ENCODE results near the gene TFRC. TPM values are rescaled to one million over a fixed set of nuclear protein-coding genes. Genes with fewer than 3 reads are reported as not detected.

Gene TFRC
- total RNA-seq, 1 experiment from 2014 or later, result 143 TPM

- TF ChIP-seq, protein P1, sequence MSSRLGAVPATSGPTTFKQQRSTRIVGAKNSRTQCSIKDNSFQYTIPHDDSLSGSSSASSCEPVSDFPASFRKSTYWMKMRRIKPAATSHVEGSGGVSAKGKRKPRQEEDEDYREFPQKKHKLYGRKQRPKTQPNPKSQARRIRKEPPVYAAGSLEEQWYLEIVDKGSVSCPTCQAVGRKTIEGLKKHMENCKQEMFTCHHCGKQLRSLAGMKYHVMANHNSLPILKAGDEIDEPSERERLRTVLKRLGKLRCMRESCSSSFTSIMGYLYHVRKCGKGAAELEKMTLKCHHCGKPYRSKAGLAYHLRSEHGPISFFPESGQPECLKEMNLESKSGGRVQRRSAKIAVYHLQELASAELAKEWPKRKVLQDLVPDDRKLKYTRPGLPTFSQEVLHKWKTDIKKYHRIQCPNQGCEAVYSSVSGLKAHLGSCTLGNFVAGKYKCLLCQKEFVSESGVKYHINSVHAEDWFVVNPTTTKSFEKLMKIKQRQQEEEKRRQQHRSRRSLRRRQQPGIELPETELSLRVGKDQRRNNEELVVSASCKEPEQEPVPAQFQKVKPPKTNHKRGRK (CRISPR knock-in tag; IDR thresholded peaks at IDR 0.05; ENCODE audit: borderline replicate concordance), result no peak
- TF ChIP-seq ZNF232 (CRISPR knock-in tag; IDR thresholded peaks at IDR 0.05) (no peak), ARID4B (CRISPR knock-in tag; IDR thresholded peaks at IDR 0.05; ENCODE audit: borderline replicate concordance) (no peak), ZNF416 (CRISPR knock-in tag; IDR thresholded peaks at IDR 0.05) (no peak), MLX (CRISPR knock-in tag; IDR thresholded peaks at IDR 0.05) (no peak), MXD4 (CRISPR knock-in tag; IDR thresholded peaks at IDR 0.05; ENCODE audit: borderline replicate concordance) (no peak)
- TF ChIP-seq, protein P2, sequence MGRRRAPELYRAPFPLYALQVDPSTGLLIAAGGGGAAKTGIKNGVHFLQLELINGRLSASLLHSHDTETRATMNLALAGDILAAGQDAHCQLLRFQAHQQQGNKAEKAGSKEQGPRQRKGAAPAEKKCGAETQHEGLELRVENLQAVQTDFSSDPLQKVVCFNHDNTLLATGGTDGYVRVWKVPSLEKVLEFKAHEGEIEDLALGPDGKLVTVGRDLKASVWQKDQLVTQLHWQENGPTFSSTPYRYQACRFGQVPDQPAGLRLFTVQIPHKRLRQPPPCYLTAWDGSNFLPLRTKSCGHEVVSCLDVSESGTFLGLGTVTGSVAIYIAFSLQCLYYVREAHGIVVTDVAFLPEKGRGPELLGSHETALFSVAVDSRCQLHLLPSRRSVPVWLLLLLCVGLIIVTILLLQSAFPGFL (CRISPR knock-in tag; IDR thresholded peaks at IDR 0.05; ENCODE audit: borderline replicate concordance), result no peak
- TF ChIP-seq, protein P3, sequence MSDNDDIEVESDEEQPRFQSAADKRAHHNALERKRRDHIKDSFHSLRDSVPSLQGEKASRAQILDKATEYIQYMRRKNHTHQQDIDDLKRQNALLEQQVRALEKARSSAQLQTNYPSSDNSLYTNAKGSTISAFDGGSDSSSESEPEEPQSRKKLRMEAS (CRISPR knock-in tag; IDR thresholded peaks at IDR 0.05), result no peak
- TF ChIP-seq, protein P4, sequence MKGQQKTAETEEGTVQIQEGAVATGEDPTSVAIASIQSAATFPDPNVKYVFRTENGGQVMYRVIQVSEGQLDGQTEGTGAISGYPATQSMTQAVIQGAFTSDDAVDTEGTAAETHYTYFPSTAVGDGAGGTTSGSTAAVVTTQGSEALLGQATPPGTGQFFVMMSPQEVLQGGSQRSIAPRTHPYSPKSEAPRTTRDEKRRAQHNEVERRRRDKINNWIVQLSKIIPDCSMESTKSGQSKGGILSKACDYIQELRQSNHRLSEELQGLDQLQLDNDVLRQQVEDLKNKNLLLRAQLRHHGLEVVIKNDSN (CRISPR knock-in tag; IDR thresholded peaks at IDR 0.05), result no peak
- TF ChIP-seq, protein P5, sequence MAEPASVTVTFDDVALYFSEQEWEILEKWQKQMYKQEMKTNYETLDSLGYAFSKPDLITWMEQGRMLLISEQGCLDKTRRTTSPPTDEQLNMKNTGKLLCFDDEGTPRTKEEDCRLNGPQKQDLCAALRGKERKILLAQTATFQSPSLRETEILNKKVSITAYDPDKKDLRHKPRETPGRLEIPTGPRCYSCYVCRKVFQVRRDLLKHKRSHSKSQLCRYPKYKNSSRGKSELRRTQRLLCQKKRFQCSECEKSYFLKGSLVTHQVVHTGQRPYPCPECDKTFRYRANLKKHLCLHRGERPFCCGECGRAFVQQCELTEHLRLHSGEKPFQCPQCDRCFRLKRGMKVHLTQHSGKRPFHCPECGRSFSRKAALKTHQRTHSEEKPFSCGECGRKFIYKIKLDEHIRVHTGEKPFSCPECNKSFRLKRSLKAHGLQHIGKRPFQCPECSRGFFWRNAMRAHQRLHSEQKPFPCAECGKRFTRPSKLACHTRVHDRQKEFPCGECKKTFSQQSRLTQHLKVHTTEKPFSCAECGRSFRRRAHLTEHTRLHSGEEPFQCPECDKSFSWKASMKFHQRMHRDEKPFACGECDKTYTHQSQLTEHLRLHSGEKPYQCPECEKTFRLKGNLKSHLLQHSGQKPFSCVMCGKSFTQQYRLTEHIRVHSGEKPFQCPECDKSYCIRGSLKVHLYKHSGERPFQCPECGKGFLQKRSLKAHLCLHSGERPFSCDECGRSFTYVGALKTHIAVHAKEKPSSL (CRISPR knock-in tag; conservative IDR thresholded peaks at IDR 0.05), result no peak
- TF ChIP-seq, protein P6, sequence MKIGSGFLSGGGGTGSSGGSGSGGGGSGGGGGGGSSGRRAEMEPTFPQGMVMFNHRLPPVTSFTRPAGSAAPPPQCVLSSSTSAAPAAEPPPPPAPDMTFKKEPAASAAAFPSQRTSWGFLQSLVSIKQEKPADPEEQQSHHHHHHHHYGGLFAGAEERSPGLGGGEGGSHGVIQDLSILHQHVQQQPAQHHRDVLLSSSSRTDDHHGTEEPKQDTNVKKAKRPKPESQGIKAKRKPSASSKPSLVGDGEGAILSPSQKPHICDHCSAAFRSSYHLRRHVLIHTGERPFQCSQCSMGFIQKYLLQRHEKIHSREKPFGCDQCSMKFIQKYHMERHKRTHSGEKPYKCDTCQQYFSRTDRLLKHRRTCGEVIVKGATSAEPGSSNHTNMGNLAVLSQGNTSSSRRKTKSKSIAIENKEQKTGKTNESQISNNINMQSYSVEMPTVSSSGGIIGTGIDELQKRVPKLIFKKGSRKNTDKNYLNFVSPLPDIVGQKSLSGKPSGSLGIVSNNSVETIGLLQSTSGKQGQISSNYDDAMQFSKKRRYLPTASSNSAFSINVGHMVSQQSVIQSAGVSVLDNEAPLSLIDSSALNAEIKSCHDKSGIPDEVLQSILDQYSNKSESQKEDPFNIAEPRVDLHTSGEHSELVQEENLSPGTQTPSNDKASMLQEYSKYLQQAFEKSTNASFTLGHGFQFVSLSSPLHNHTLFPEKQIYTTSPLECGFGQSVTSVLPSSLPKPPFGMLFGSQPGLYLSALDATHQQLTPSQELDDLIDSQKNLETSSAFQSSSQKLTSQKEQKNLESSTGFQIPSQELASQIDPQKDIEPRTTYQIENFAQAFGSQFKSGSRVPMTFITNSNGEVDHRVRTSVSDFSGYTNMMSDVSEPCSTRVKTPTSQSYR (CRISPR knock-in tag; IDR thresholded peaks at IDR 0.05), result no peak
Measured at GRCh38 chr3:196082619-196082971, 705 bp upstream of the TFRC start (continued).

Measured in WTC11 (cell line).